Panc1 (cell line): ENCODE measurements around the gene SLC2A4.

Experiments used
- CTCF ChIP-seq: fragments of 450-650 bp; IDR thresholded peaks from 2 replicates; pipeline ENCODE4 v1.5.1; 2017; ENCODE audit warnings: mild to moderate bottlenecking
- POLR2AphosphoS5 ChIP-seq: IDR thresholded peaks from 2 replicates; pipeline ENCODE4 v1.6.1; 2012; ENCODE audit warnings: mild to moderate bottlenecking, low read depth, low read length, moderate library complexity
- REST ChIP-seq, 2 experiments: IDR thresholded peaks; 2 replicates each; pipeline ENCODE4 v1.6.1; 2011 to 2012; ENCODE audit warnings: low read depth in 2 of 2, control low read depth in 1 of 2, low read length in 1 of 2, mild to moderate bottlenecking in 1 of 2, moderate library complexity in 1 of 2; ENCODE audit not compliant: insufficient read depth in 1 of 2
- SIN3A ChIP-seq: IDR thresholded peaks from 2 replicates; pipeline ENCODE4 v1.6.1; 2012; ENCODE audit warnings: low read depth, mild to moderate bottlenecking, low read length, moderate library complexity, borderline replicate concordance; ENCODE audit not compliant: insufficient read depth
- TCF7L2 ChIP-seq: IDR thresholded peaks from 2 replicates; pipeline ENCODE4 v1.6.1; 2011; ENCODE audit warnings: mild to moderate bottlenecking, low read depth, low read length, inconsistent platforms

GRCh38 chr17:7324438-7324779, 42.9 kb downstream of the SLC2A4 start:
- TF ChIP-seq CTCF (no peak; the same call in 1 of the 2 replicates), TCF7L2 (no peak), POLR2AphosphoS5 (no peak), SIN3A (no peak), REST (IDR thresholded peaks at IDR 0.05; ENCODE audit: insufficient read depth in 1 of 2, low read depth in 2 of 2, low read length in 1 of 2) (no peak)
